HG02840 (cell line): ENCODE data around the gene KRTAP5-7.
"Not testable (repeated sequence)": the region's sequence is repeated elsewhere in the genome, so short reads cannot be mapped to it uniquely, and the experiment has no call there.

Experiments
- ATAC-seq: cut with Tn5 transposase; IDR thresholded peaks from one replicate; pipeline ENCODE4 v1.9.1; 2021; ENCODE audit warnings: mild to moderate bottlenecking, moderate library complexity, moderate number of reproducible peaks; ENCODE audit not compliant: unreplicated experiment, low FRiP score

The KRTAP5-7 gene

DNA sequence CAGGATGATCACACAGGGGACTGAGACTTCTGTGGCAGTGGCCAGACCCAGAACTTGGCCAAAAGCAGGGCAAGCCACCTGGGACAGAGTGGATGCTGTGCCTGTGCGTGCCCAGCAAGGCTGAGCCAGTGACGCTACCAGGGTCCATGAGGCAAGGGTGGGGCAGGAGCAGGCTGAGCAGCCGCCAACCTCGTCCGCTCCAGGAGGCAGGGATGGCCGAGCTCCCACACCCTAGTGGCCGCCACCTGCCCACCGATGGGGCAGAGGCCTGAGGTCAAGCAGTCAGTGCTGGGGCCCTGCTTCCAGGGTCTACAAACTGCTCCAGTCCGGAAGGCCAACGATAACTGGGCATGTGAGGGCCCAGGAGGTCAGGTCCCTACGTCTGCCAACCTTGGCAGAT lies 28.4 kb downstream of the KRTAP5-7 start:
- no peak for ATAC-seq

DNA sequence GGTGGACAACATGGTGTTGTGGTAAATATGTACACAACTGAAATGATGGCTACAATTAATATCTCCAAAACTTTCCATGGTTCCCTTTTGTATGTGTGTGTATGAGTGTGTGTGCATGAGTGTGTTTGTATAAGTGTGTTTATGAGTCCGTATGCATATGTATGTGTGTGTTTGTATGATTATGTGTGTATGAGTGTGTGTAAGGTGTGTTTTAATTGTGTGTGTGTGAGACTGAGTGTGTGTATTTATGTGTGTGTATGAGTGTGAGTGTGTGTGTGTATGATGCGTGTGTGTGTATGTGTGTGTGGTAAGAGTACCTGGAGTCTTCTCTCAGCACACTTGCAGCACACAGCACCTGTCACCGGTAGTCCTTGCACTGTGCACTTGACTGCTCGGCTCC lies 29.0 kb downstream of the KRTAP5-7 start:
- no peak for ATAC-seq

DNA sequence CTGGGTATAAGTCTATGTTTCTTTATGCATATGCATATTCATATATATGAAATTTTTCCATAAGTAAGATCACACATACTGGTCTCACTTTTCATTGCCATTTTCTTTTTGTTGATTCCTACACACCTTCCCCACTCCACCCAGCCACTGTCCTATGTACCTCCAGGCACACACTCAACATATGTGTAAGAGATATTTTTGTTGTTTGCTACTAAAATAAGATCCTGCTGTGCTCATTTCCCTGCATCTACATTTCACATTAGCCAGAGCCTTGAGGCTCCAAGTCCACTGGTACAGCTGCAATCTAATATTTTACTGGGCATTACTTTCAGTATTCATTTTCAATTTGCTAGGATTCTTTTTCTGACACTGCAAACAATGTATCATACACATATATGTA lies 30.2 kb downstream of the KRTAP5-7 start:
- ATAC-seq, result no peak

DNA sequence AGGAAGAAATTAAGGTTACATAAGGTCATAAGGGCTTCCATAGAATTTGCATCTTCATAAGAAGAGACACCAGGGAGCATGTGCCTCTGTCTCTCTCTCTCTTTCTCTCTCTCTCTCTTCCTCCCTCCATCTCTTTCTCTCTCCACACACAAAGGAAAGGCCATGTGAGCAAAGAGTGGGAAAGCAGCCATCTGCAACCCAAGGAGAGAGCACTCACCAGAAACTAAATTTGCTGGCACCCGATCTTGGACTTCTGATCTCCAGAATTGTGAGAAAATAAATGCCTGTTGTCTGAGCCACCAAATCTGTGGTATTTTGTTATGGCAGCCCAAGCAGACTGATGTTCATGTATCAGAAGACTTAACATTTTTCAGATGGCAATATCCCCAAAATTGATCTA lies 31.9 kb downstream of the KRTAP5-7 start:
- no peak for ATAC-seq

DNA sequence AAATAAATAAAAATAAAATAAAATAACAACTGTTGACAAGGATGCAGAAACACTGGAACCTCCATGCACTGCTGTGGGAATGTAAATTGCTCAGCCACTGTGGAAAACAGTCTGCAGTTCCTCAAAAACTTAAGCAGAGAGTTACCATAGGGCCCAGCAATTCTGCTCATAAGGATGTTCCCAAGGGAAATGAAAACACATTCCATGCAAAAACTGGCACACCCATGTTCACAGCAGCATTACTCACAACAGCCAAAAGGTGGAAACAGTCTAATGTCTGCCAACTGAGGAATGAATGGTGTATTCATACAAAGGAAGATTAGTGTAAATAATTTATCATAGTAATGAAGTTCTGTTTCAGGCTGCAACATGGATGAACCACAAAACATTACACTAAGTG lies 35.1 kb downstream of the KRTAP5-7 start:
- ATAC-seq, result no peak

DNA sequence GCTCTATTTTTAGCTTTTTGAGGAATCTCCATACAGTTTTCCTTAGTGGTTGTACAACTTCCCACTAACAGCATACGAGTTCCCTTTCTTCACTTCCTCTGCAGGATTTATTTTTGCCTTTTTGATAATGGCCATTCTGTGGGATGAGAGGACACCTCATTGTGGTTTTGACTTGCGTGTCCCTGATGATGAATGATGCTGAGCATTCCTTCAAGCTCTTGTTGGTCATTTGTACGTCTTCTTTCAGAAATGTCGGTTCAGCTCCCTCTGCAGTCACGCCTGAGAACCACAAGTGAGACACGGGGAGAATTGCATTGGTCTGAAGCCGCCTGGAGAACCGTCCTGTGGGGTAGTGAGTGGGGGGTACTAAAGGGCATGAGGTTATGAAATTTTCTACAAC lies 36.3 kb downstream of the KRTAP5-7 start:
- no peak for ATAC-seq

DNA sequence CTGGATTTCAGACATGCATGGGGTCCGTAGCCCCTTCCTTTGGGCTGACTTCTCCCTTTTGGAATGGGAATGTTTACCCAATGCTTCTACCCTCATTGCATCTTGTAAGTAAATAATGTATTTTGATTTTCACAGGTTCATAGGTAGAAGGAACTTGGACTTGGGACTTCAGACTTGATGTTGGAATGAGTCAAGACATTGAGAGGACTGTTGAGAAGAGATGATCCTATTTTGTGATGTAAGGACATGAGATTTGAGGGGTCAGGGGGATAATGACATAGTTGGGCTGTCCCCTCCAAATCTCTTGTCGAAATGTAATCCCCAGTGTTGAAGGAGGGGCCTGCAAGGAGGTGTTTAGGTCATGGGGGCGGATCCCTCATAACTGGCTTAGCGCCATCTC lies 37.4 kb downstream of the KRTAP5-7 start:
- no peak for ATAC-seq

DNA sequence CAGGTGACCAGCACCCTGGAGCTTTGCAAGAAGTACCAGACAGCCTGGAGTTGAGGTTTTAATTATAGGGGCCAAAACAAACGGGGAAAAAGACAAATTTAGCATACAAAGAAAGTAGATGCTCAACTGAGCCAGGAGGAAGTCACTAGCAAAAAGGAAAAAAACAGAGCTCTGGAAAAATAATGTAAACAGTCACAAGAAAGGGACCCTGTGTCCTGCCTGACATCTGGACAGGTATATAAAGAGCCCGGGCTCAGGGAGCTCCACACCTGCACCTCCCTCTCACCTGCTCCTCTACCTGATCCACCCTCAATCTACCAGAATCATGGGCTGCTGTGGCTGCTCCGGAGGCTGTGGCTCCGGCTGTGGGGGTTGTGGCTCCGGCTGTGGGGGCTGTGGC lies 38.2 kb downstream of the KRTAP5-7 start, which contains the start of gene KRTAP5-10:
Gene KRTAP5-10, plus strand, starts transcription at position 301 of the 400 bp plus-strand sequence. Its CDS starts 25 bp downstream, at position 326.
- ATAC-seq, result no peak

DNA sequence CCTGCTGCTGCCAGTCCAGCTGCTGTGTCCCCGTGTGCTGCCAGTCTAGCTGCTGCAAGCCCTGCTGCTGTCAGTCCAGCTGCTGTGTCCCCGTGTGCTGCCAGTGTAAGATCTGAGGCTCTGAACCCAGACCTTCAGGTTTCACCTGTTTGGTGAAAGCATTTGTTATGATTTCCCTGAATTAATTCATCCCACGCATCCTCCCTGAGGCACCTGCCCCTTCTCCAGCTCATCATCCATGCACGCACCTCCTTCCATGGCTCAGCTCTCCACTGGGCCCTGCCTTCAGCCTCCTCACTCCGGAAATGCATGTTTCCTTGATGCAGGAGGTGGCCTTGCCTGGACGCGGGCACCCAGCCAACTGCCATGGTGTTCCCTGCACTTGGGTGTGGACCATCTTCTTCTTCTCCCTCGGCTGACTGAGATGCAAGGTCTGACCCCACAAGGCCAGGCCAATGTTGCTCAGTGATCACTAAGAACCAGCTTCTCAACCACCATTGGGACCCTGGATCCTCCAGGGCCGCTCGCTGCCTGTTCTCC lies 39.1 kb downstream of the KRTAP5-7 start:
- ATAC-seq, result no peak

DNA sequence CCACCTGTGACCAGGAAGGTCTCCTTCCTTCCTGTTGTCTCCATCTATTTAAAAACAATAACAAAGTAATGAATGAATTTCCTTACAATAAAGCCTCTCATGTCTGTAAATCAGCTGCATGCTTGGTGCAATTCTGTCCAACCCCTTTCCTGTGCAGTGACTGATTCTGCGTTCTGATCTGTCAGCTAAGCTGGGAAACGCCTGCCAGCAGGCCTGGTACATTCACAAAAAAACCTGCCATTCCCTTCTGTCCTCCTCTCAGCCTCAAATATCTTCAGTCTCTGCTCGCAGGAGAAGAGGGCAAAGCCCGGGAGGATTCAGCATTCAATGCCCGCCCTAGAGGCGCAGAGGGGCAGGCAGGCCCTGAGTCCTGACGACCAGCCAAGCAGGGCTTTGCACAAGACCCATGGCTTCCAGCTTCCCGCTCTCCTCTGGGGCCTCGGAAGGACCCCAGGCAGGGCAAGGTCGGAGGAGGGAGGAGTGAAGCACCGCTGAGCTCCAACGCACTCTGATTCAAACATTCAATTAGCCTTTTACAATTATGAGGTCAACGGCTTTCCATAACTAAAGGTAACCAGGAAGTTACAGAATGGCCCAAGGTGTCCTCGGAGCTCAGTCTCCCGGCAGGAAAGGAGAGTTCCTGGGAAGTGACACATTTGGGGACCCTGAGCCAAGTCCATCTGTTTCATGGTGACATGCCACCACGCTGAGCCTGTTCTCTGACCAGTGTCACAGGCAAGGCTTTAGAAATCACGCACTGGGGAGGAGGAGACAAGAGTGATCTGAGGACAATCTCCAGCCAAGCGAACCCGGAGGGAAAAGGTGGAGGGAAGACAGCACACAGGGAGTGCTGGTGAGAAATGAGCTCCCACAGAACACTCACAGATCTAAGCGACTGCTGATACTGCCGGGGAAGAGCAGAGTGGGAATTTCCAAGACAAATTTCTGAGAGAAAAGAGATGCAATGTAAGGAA lies 39.8 kb downstream of the KRTAP5-7 start:
- ATAC-seq, result not testable (repeated sequence)

DNA sequence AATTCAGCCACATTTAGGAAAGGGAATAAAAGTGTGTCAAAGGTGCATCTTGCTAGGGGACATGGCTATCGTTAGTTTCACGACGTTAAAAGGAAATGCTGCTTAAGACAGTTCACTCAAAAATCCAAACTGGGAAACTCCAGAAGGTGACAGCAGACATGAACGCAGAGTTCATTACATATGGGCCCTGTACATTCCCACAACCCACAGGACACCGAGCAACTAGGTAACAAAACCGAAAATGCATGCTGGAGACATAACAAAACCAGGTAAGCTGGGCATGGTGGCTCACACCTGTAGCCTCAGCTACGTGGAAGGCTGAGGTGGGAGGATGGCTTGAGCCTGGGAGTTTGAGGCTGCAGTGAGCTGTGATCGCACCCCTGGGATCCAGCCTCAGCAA lies 40.6 kb downstream of the KRTAP5-7 start:
- ATAC-seq, result not testable (repeated sequence)

DNA sequence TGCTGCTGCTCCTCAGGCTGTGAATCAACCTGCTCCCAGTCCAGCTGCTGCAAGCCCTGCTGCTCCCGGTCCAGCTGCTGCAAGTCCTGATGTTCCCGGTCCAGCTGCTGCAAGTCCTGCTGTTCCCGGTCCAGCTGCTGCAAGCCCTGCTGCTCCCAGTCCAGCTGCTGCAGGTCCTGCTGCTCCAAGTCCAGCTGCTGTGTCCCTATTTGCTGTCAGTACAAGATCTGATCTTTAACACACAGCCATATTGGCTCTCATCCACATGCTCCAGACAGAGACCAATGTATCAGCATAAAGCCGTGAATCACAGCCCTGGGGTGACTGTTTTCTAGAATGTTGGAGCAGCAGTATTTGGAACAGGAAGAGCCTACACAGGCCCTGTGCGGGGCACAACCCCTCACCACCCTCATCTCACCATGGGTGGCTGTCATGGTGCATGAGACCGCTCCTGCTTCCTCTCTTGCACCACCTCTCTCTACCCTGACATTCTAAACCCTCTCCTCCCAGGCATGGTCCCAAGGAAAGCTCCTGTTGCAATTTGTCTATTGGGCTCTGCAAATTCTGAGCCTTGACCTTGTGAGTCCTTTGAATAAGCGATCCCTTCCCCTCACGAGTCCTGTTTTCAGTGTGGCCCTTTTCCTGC lies 41.8 kb downstream of the KRTAP5-7 start:
- ATAC-seq, result no peak

DNA sequence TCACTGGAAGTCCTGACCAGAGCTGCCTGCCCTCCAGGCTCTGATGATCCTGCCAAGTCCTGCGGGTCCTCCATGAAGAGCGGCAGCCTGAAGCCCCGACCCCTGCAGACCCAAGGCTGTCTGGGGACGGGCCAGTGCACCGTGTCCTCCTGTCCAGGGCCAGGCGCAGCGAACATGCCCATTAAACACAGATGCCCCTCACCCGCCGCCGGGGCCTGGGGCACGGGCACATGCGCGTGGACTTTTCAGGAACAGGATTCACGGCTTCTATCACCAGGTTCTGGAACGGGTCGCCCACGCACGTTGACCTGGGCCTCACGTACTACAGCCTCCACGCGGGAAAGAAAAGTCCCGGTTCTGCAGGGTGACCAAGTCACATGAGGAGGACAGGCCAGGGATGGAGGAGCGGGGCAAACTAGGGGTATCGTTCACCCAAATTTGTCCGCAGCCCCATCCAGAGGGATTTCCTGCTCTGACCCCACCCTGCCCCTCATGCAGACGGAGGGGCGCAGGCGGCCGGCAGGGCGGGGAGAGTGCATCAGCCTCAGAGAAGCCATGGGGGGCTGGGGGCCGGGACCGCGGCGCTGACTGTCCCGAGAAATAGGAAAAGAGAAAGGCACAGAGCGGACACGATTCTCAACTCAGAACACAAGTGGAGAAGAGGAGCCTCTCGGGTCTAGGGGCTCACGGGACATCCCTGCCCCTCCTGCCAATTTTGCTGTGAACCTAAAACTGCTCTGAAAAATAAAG lies 44.2 kb downstream of the KRTAP5-7 start:
- not testable (repeated sequence) for ATAC-seq

DNA sequence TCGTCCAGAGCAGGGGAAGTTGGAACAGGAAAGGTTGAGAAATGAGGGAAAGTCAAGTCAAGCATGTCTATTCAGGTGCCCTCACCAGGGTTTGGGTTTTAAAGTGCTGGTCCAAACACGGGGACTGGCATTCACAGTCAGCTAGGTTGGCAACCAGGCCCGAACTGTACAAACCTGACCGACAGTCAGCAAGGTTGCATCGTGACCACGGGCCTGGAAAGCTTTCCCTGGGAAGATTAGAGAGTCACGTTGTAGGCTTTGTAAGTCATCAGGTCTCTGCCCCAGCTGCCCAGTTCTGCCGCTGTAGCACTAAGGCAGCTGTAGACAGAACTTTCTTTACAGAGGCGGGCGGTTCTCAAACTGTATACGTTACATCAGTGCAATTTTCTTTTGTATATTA lies 45.7 kb downstream of the KRTAP5-7 start:
- ATAC-seq, result no peak

DNA sequence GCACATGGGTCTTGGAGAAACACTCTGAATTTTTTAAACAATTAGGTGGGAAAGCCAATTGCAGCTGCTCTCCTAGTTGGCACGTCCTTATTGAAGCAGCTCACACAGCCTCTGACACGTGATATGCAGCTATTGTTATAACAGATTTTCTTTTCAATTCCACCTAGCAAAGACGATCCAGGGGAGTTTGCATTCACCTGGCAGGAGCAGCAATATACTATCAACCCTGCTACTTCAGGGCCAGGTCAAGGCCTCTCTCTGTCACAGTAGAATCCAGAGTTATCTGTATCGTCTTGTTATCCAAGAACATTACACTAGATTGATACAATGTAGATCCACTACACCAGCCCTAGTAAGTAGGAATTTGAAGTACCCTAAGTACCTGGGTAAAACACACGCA lies 47.4 kb downstream of the KRTAP5-7 start:
- ATAC-seq, result no peak

DNA sequence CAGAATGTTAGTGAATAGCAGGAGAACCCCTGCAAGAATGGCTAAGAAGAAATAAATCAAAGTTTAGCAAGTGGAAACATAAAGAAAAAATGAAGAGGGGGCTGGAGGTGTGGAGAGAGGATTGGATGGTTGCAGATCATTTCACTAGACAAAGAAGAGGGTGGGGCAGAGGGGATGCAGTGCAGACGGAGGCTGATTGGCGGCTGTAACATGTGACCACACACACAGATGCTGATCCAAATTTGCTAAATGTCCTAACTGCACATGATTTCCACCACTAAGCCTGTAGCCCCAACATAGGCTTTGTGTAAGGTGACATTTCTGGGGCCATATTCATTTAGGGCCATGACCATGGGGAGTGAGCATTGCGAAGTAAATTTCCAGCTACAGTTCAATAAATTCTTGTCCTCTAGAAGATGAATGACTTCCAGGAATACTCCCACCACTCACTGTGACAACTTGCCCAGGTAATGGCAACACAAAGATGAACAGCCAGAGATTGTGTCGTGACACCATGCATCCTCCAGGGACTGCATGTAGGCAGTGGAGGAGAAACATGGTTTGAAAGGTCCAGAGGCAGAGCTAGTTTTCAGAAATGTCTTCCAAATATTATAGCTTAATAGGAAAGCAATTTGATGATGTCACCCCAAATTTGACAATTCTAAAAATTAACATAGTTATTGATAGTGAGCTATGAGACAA lies 48.8 kb downstream of the KRTAP5-7 start:
- no peak for ATAC-seq

DNA sequence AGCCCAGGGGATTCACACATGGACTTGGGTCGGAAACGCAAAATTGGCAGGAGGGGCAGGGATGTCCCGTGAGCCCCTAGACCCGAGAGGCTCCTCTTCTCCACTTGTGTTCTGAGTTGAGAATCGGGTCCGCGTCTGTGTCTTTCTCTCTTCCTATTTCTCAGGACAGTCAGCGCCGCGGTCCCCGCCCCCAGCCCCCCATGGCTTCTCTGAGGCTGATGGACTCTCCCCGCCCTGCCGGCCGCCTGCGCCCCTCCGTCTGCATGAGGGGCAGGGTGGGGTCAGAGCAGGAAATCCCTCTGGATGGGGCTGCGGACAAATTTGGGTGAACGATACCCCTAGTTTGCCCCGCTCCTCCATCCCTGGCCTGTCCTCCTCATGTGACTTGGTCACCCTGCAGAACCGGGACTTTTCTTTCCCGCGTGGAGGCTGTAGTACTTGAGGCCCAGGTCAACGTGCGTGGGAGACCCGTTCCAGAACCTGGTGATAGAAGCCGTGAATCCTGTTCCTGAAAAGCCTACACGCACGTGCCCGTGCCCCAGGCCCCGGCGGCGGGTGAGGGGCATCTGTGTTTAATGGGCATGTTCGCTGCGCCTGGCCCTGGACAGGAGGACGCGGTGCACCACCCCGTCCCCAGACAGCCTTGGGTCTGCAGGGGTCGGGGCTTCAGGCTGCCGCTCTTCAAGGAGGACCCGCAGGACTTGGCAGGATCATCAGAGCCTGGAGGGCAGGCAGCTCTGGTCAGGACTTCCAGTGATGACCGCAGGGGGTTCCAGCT lies 49.8 kb downstream of the KRTAP5-7 start:
- ATAC-seq, result not testable (repeated sequence)

DNA sequence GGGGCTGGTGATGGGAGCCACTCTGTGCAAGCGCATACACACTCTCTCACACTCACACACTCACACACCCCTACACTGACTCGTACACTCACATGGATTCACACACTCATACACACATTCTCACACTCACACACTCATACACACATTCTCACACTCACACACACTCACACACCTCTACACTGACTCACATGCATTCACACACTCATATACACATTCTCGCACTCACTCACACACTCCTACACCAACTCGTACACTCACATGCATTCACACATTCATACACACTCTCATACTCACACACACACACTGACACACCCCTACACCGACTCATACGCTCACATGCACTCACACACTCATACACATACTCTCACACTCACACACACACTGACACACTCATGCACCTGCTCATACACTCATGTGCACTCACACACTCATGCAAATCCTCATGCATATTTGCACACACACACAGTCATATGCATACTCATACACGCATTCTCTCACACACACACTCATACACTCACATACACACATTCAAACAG lies 50.5 kb downstream of the KRTAP5-7 start:
- ATAC-seq, result no peak
